KMS-11 (cell line): Measurements from ENCODE around the gene RHCG.

Source experiments
- H2AFZ ChIP-seq: fragments of 200-600 bp; sonication (generic); 2 replicates; pipeline ENCODE4 v1.6.1; 2016; ENCODE audit warnings: antibody characterized with exemption, mixed run types, low read depth
- H3K27ac ChIP-seq: fragments of 200-600 bp; sonication (generic); 2 replicates; pipeline ENCODE4 v1.6.1; 2016; ENCODE audit warnings: mild to moderate bottlenecking, mixed run types
- H3K27me3 ChIP-seq: fragments of 200-600 bp; sonication (generic); 2 replicates; pipeline ENCODE4 v1.6.1; 2017; ENCODE audit warnings: mild to moderate bottlenecking, low read depth, mixed run types, moderate library complexity; ENCODE audit not compliant: insufficient read depth
- H3K36me3 ChIP-seq: fragments of 200-600 bp; sonication (generic); 2 replicates; pipeline ENCODE4 v1.6.1; 2017; ENCODE audit warnings: mild to moderate bottlenecking, mixed run types; ENCODE audit not compliant: insufficient read depth
- H3K4me1 ChIP-seq: fragments of 200-600 bp; sonication (generic); 2 replicates; pipeline ENCODE4 v1.6.1; 2016; ENCODE audit warnings: mild to moderate bottlenecking, low read depth, mixed run types; ENCODE audit not compliant: poor library complexity, severe bottlenecking
- H3K4me2 ChIP-seq: fragments of 200-600 bp; sonication (generic); 2 replicates; pipeline ENCODE4 v1.7.0; 2016; ENCODE audit warnings: mild to moderate bottlenecking, mixed run types
- H3K4me3 ChIP-seq: fragments of 200-600 bp; sonication (generic); IDR thresholded peaks from 2 replicates; pipeline ENCODE4 v1.6.1; 2017; ENCODE audit warnings: low read depth, low read length, mixed read lengths; ENCODE audit not compliant: insufficient read depth
- H3K79me2 ChIP-seq: fragments of 200-600 bp; sonication (generic); 2 replicates; pipeline ENCODE4 v1.6.1; 2016; ENCODE audit warnings: low read depth, mixed run types; ENCODE audit not compliant: insufficient read depth
- H3K9ac ChIP-seq: fragments of 200-600 bp; sonication (generic); 2 replicates; pipeline ENCODE4 v1.6.1; 2016; ENCODE audit warnings: mild to moderate bottlenecking, mixed run types
- H4K20me1 ChIP-seq: fragments of 200-600 bp; sonication (generic); 2 replicates; pipeline ENCODE4 v1.6.1; 2016; ENCODE audit warnings: mild to moderate bottlenecking, mixed run types; ENCODE audit not compliant: insufficient read depth
- CTCF ChIP-seq: fragments of 200-600 bp; sonication (generic); conservative IDR thresholded peaks from 2 replicates; pipeline ENCODE4 v1.6.1; 2017; ENCODE audit warnings: low read depth, mild to moderate bottlenecking, antibody characterized with exemption, low read length, moderate library complexity, mixed read lengths

The RHCG gene

GRCh38 chr15:89521605-89522004, 25.2 kb upstream of the RHCG start:
- Histone ChIP-seq H3K27me3 (no peaks in the 10 kb centered on the region), H3K27ac (no peak overlapping the region), H2AFZ (no peak overlapping the region), H4K20me1 (no peaks in the 10 kb centered on the region), H3K79me2 (no peaks in the 10 kb centered on the region), H3K4me2 (no peak overlapping the region), H3K36me3 (no peaks in the 10 kb centered on the region), H3K9ac (no peak overlapping the region), H3K4me1 (no peaks in the 10 kb centered on the region), H3K4me3 (no peak overlapping the region)
- no peak for TF ChIP-seq CTCF

GRCh38 chr15:89515477-89515876, 19.1 kb upstream of the RHCG start:
- H3K27me3 ChIP-seq = no peaks in the 10 kb centered on the region
- H3K36me3 ChIP-seq = no peaks in the 10 kb centered on the region
- no peak overlapping the region for H3K4me2 ChIP-seq
- H4K20me1 ChIP-seq = no peaks in the 10 kb centered on the region
- no peaks in the 10 kb centered on the region for H3K4me1 ChIP-seq
- no peak overlapping the region for H3K4me3 ChIP-seq
- no peak overlapping the region for H3K9ac ChIP-seq
- no peaks in the 10 kb centered on the region for H3K79me2 ChIP-seq
- H3K27ac ChIP-seq = no peak overlapping the region
- no peak for TF ChIP-seq CTCF
- no peak overlapping the region for H2AFZ ChIP-seq

GRCh38 chr15:89514596-89515406, 18.4 kb upstream of the RHCG start:
- H3K4me3 ChIP-seq = no peak overlapping the region
- no peaks in the 10 kb centered on the region for H3K79me2 ChIP-seq
- no peak overlapping the region for H3K9ac ChIP-seq
- no peak overlapping the region for H2AFZ ChIP-seq
- no peak overlapping the region for H3K4me2 ChIP-seq
- H3K36me3 ChIP-seq = no peaks in the 10 kb centered on the region
- TF ChIP-seq CTCF = no peak
- no peaks in the 10 kb centered on the region for H4K20me1 ChIP-seq
- no peak overlapping the region for H3K27ac ChIP-seq
- no peaks in the 10 kb centered on the region for H3K4me1 ChIP-seq
- H3K27me3 ChIP-seq = no peaks in the 10 kb centered on the region

- Histone ChIP-seq H2AFZ (no peak overlapping the region), H3K9ac (no peak overlapping the region), H3K4me2 (no peak overlapping the region), H3K4me1 (no peaks in the 10 kb centered on the region), H3K79me2 (no peaks in the 10 kb centered on the region), H3K4me3 (no peak overlapping the region), H3K27ac (no peak overlapping the region), H4K20me1 (no peaks in the 10 kb centered on the region), H3K27me3 (no peaks in the 10 kb centered on the region), H3K36me3 (no peaks in the 10 kb centered on the region)
- no peak for TF ChIP-seq CTCF
Measured at GRCh38 chr15:89514186-89514585, 17.8 kb upstream of the RHCG start.
